ENCODE results near the gene NBEAL1.
A peak's percentile ranks its signal among the peaks of the same experiment; 100 is the strongest.

The NBEAL1 gene

GRCh38 chr2:203237346-203238238 lies 222.9 kb downstream of the NBEAL1 start:
- peak overlapping the region; percentile 94 for H3K4me3 ChIP-seq (ENCODE audit: low read length)
- DNase-seq (ENCODE audit: low read depth), result no peak
- TF ChIP-seq CTCF (IDR thresholded peaks at IDR 0.05; ENCODE audit: insufficient read depth, low read depth, low read length, missing control alignments), result no peak

GRCh38 chr2:203238292-203238703 lies 223.6 kb downstream of the NBEAL1 start:
- no peak for TF ChIP-seq CTCF (IDR thresholded peaks at IDR 0.05; ENCODE audit: insufficient read depth, low read depth, low read length, missing control alignments)
- no peak for DNase-seq (ENCODE audit: low read depth)
- peak overlapping the region; percentile 94 for H3K4me3 ChIP-seq (ENCODE audit: low read length)

GRCh38 chr2:203238704-203239526 lies 224.2 kb downstream of the NBEAL1 start, which contains the start of gene CYP20A1:
CYP20A1 (plus strand) TSS chr2:203239018; CDS start chr2:203239063, 45 bp downstream.
- DNase-seq (ENCODE audit: low read depth), result peak; percentile 97
- H3K4me3 ChIP-seq (ENCODE audit: low read length), result peak within 1 kb of the TSS; percentile 94
- peak; percentile 46 for TF ChIP-seq CTCF (IDR thresholded peaks at IDR 0.05; ENCODE audit: insufficient read depth, low read depth, low read length, missing control alignments)

GRCh38 chr2:203240491-203240890 lies 225.8 kb downstream of the NBEAL1 start:
- TF ChIP-seq CTCF (IDR thresholded peaks at IDR 0.05; ENCODE audit: insufficient read depth, low read depth, low read length, missing control alignments), result no peak
- peak overlapping the region; percentile 94 for H3K4me3 ChIP-seq (ENCODE audit: low read length)
- no peak for DNase-seq (ENCODE audit: low read depth)

GRCh38 chr2:203242518-203242917 lies 227.8 kb downstream of the NBEAL1 start:
- no peak for TF ChIP-seq CTCF (IDR thresholded peaks at IDR 0.05; ENCODE audit: insufficient read depth, low read depth, low read length, missing control alignments)
- H3K4me3 ChIP-seq (ENCODE audit: low read length), result no peak overlapping the region
- no peak for DNase-seq (ENCODE audit: low read depth)

GRCh38 chr2:203246646-203247045 lies 232.0 kb downstream of the NBEAL1 start:
- DNase-seq (ENCODE audit: low read depth), result no peak
- TF ChIP-seq CTCF (IDR thresholded peaks at IDR 0.05; ENCODE audit: insufficient read depth, low read depth, low read length, missing control alignments), result no peak
- H3K4me3 ChIP-seq (ENCODE audit: low read length), result no peak overlapping the region

All from epithelial cell of esophagus (primary cell).